Measurements from ENCODE around the gene RAVER1.
A peak's percentile ranks its signal among the peaks of the same experiment; 100 is the strongest.

The RAVER1 gene

DNA sequence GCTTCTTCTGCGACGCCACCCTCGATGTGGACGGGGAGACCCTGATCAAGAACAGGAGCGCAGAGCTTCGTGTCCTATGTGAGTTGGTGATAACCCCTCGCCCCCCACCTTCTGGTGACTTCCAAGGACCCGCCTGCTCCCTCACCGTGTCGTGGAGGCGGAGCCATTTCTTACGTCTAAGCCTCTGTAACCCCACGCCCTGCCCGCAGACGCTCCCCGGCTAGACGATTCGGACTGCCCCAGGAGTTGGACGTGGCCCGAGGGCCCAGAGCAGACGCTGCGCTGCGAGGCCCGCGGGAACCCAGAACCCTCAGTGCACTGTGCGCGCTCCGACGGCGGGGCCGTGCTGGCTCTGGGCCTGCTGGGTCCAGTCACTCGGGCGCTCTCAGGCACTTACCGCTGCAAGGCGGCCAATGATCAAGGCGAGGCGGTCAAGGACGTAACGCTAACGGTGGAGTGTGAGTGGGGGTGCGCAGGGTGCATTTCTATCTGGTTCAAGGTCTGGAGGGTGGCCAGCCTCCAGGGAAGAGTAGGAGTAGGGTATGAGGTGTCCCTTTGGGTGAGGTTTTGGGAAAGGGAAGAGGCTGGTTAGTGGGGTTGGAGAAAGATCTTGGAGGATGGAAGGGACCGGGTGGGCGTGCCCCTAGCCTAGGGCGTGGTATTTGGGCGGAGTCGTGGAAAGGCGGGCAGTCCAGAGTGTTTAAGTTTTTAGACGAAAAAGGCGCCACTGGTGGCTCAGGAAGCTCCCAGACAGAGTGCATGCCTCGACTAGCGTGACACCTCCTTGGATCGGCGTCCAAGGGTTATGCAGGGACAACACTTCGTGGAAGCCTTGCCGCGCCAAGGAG lies 40.3 kb downstream of the RAVER1 start:
- peak overlapping the region; percentile 69 for H3K27ac Mint-ChIP-seq
- peaks cover 77% of the 10 kb centered on the region for H3K27me3 Mint-ChIP-seq (ENCODE audit: low read depth)
- H3K4me1 Mint-ChIP-seq (ENCODE audit: low read depth) = peaks cover 40% of the 10 kb centered on the region
- H3K4me3 Mint-ChIP-seq = peak overlapping the region; percentile 46
- peaks cover 1% of the 10 kb centered on the region for H3K36me3 Mint-ChIP-seq (ENCODE audit: low read depth)
- H3K9me3 Mint-ChIP-seq = no peaks in the 10 kb centered on the region

DNA sequence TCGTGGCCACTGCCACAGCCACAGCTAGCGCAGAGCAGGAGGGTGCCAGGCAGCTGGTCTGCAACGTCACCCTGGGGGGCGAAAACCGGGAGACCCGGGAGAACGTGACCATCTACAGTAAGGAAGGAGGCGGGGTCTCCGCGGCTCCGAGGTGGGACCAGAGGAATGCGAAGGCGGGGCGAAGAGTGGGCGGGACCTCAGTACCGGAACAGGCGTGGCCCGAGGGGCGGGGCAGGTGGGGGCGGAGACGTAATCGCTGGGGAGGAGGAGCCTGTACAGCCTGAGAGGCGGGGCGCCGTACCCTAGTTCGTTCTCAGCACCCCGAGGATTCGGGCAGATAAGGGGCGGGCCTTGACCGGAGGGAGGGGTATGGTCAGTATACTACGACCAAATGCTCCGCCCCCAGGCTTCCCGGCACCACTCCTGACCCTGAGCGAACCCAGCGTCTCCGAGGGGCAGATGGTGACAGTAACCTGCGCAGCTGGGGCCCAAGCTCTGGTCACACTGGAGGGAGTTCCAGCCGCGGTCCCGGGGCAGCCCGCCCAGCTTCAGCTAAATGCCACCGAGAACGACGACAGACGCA lies 41.0 kb downstream of the RAVER1 start:
- Mint-ChIP-seq H3K36me3 (ENCODE audit: low read depth) (peaks cover 1% of the 10 kb centered on the region), H3K27me3 (ENCODE audit: low read depth) (peaks cover 84% of the 10 kb centered on the region), H3K27ac (peak overlapping the region; percentile 69), H3K9me3 (no peaks in the 10 kb centered on the region), H3K4me3 (peak overlapping the region; percentile 68), H3K4me1 (ENCODE audit: low read depth) (peaks cover 42% of the 10 kb centered on the region)

- Mint-ChIP-seq H3K4me1 (ENCODE audit: low read depth) (peaks cover 42% of the 10 kb centered on the region), H3K27ac (peak overlapping the region; percentile 59)
Measured at GRCh38 chr19:10291554-10292205, 41.6 kb downstream of the RAVER1 start.

DNA sequence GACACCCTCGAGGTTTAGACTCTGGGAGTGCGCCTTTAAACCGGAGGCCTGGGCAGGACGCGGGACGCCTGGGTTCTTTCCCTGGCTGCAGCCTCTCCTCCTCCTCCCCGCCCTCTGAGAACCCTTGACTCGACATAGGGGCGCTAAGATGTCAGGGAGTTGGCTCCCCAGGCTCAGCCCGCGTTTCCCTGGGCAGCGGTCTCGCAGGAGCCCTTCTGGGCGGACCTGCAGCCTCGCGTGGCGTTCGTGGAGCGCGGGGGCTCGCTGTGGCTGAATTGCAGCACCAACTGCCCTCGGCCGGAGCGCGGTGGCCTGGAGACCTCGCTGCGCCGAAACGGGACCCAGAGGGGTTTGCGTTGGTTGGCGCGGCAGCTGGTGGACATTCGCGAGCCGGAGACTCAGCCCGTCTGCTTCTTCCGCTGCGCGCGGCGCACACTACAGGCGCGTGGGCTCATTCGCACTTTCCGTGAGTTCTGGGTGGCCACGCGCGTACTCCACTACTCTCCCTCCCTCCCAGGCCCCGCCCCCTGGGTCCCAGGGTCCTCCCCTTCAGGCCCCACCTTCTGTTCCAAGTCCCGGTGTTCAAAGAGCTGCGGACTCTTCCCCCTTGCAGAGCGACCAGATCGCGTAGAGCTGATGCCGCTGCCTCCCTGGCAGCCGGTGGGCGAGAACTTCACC lies 42.3 kb downstream of the RAVER1 start:
- peak overlapping the region; percentile 84 for H3K27ac Mint-ChIP-seq
- H3K9me3 Mint-ChIP-seq = no peaks in the 10 kb centered on the region
- H3K4me3 Mint-ChIP-seq = peak overlapping the region; percentile 81
- H3K36me3 Mint-ChIP-seq (ENCODE audit: low read depth) = peaks cover 6% of the 10 kb centered on the region
- H3K27me3 Mint-ChIP-seq (ENCODE audit: low read depth) = peaks cover 80% of the 10 kb centered on the region
- H3K4me1 Mint-ChIP-seq (ENCODE audit: low read depth) = peaks cover 48% of the 10 kb centered on the region

More at GRCh38 chr19:10291554-10292205, 41.6 kb downstream of the RAVER1 start:
- peaks cover 82% of the 10 kb centered on the region for H3K27me3 Mint-ChIP-seq (ENCODE audit: low read depth)
- H3K9me3 Mint-ChIP-seq = no peaks in the 10 kb centered on the region
- H3K4me3 Mint-ChIP-seq = peak overlapping the region; percentile 81
- peaks cover 1% of the 10 kb centered on the region for H3K36me3 Mint-ChIP-seq (ENCODE audit: low read depth)

GRCh38 chr19:10290357-10290875 lies 42.9 kb downstream of the RAVER1 start:
- peaks cover 11% of the 10 kb centered on the region for H3K36me3 Mint-ChIP-seq (ENCODE audit: low read depth)
- H3K27me3 Mint-ChIP-seq (ENCODE audit: low read depth) = peaks cover 74% of the 10 kb centered on the region
- H3K4me3 Mint-ChIP-seq = peak overlapping the region; percentile 81
- peaks cover 48% of the 10 kb centered on the region for H3K4me1 Mint-ChIP-seq (ENCODE audit: low read depth)
- H3K9me3 Mint-ChIP-seq = no peaks in the 10 kb centered on the region
- peak overlapping the region; percentile 84 for H3K27ac Mint-ChIP-seq

- Mint-ChIP-seq H3K27ac (peak within 1 kb of the TSS; percentile 84), H3K36me3 (ENCODE audit: low read depth) (peaks cover 16% of the 10 kb centered on the region), H3K9me3 (no peaks in the 10 kb centered on the region), H3K4me1 (ENCODE audit: low read depth) (peaks cover 54% of the 10 kb centered on the region), H3K27me3 (ENCODE audit: low read depth) (peaks cover 71% of the 10 kb centered on the region), H3K4me3 (peak within 1 kb of the TSS; percentile 81)
Measured at GRCh38 chr19:10289836-10290356, 43.4 kb downstream of the RAVER1 start, which contains the start of gene ICAM5. TSS of gene ICAM5 (plus strand) at chr19:10289952. CDS start at chr19:10290044, 92 bp downstream.

GRCh38 chr19:10289167-10289835 lies 44.0 kb downstream of the RAVER1 start:
- Mint-ChIP-seq H3K4me1 (ENCODE audit: low read depth) (peaks cover 57% of the 10 kb centered on the region), H3K27me3 (ENCODE audit: low read depth) (peaks cover 65% of the 10 kb centered on the region), H3K9me3 (no peaks in the 10 kb centered on the region), H3K27ac (peak overlapping the region; percentile 15), H3K4me3 (peak overlapping the region; percentile 66), H3K36me3 (ENCODE audit: low read depth) (peaks cover 20% of the 10 kb centered on the region)

DNA sequence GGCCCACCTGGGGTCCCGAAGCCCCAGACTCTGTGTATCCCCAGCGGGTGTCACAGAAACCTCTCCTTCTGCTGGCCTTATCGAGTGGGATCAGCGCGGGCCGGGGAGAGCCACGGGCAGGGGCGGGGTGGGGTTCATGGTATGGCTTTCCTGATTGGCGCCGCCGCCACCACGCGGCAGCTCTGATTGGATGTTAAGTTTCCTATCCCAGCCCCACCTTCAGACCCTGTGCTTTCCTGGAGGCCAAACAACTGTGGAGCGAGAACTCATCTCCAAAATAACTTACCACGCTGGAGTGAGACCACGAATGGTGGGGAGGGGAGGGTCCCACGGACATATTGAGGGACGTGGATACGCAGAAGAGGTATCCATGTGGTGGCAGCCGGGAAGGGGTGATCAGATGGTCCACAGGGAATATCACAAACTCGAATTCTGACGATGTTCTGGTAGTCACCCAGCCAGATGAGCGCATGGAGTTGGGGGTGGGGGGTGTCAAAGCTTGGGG lies 44.6 kb downstream of the RAVER1 start:
- peak overlapping the region; percentile 66 for H3K4me3 Mint-ChIP-seq
- no peaks in the 10 kb centered on the region for H3K9me3 Mint-ChIP-seq
- peaks cover 59% of the 10 kb centered on the region for H3K27me3 Mint-ChIP-seq (ENCODE audit: low read depth)
- peaks cover 24% of the 10 kb centered on the region for H3K36me3 Mint-ChIP-seq (ENCODE audit: low read depth)
- peak overlapping the region; percentile 72 for H3K27ac Mint-ChIP-seq
- peaks cover 57% of the 10 kb centered on the region for H3K4me1 Mint-ChIP-seq (ENCODE audit: low read depth)

DNA sequence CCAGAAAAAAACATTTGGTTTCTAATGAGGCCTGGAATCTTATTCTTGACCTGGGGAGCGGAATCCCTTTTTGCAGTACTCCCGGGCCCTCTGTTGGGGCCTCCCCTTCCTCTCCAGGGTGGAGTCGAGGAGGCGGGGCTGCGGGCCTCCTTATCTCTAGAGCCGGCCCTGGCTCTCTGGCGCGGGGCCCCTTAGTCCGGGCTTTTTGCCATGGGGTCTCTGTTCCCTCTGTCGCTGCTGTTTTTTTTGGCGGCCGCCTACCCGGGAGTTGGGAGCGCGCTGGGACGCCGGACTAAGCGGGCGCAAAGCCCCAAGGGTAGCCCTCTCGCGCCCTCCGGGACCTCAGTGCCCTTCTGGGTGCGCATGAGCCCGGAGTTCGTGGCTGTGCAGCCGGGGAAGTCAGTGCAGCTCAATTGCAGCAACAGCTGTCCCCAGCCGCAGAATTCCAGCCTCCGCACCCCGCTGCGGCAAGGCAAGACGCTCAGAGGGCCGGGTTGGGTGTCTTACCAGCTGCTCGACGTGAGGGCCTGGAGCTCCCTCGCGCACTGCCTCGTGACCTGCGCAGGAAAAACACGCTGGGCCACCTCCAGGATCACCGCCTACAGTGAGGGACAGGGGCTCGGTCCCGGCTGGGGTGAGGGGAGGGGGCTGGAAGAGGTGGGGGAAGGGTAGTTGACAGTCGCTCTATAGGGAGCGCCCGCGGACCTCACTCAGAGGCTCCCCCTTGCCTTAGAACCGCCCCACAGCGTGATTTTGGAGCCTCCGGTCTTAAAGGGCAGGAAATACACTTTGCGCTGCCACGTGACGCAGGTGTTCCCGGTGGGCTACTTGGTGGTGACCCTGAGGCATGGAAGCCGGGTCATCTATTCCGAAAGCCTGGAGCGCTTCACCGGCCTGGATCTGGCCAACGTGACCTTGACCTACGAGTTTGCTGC lies 46.3 kb downstream of the RAVER1 start, which contains the start of gene ICAM4:
ICAM4 (plus strand) TSS at position 153 of the 935 bp plus-strand sequence; CDS start at position 211, 58 bp downstream.
- Mint-ChIP-seq H3K36me3 (ENCODE audit: low read depth) (peaks cover 30% of the 10 kb centered on the region), H3K27me3 (ENCODE audit: low read depth) (peaks cover 43% of the 10 kb centered on the region), H3K27ac (peak within 1 kb of the TSS; percentile 49), H3K4me3 (peak within 1 kb of the TSS; percentile 65), H3K9me3 (no peaks in the 10 kb centered on the region), H3K4me1 (ENCODE audit: low read depth) (peaks cover 49% of the 10 kb centered on the region)

DNA sequence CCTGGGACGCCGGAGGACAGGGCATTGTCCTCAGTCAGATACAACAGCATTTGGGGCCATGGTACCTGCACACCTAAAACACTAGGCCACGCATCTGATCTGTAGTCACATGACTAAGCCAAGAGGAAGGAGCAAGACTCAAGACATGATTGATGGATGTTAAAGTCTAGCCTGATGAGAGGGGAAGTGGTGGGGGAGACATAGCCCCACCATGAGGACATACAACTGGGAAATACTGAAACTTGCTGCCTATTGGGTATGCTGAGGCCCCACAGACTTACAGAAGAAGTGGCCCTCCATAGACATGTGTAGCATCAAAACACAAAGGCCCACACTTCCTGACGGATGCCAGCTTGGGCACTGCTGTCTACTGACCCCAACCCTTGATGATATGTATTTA lies 47.9 kb downstream of the RAVER1 start:
- Mint-ChIP-seq H3K4me3 (peak overlapping the region; percentile 0), H3K36me3 (ENCODE audit: low read depth) (peaks cover 31% of the 10 kb centered on the region), H3K27me3 (ENCODE audit: low read depth) (peaks cover 26% of the 10 kb centered on the region), H3K9me3 (no peaks in the 10 kb centered on the region), H3K27ac (no peak overlapping the region), H3K4me1 (ENCODE audit: low read depth) (peaks cover 38% of the 10 kb centered on the region)

- H3K4me1 Mint-ChIP-seq (ENCODE audit: low read depth) = peaks cover 37% of the 10 kb centered on the region
- no peaks in the 10 kb centered on the region for H3K9me3 Mint-ChIP-seq
- H3K27me3 Mint-ChIP-seq (ENCODE audit: low read depth) = peaks cover 21% of the 10 kb centered on the region
- peaks cover 34% of the 10 kb centered on the region for H3K36me3 Mint-ChIP-seq (ENCODE audit: low read depth)
- no peak overlapping the region for H3K27ac Mint-ChIP-seq
- H3K4me3 Mint-ChIP-seq = peak overlapping the region; percentile 0
Measured at GRCh38 chr19:10284960-10285278, 48.4 kb downstream of the RAVER1 start.

DNA sequence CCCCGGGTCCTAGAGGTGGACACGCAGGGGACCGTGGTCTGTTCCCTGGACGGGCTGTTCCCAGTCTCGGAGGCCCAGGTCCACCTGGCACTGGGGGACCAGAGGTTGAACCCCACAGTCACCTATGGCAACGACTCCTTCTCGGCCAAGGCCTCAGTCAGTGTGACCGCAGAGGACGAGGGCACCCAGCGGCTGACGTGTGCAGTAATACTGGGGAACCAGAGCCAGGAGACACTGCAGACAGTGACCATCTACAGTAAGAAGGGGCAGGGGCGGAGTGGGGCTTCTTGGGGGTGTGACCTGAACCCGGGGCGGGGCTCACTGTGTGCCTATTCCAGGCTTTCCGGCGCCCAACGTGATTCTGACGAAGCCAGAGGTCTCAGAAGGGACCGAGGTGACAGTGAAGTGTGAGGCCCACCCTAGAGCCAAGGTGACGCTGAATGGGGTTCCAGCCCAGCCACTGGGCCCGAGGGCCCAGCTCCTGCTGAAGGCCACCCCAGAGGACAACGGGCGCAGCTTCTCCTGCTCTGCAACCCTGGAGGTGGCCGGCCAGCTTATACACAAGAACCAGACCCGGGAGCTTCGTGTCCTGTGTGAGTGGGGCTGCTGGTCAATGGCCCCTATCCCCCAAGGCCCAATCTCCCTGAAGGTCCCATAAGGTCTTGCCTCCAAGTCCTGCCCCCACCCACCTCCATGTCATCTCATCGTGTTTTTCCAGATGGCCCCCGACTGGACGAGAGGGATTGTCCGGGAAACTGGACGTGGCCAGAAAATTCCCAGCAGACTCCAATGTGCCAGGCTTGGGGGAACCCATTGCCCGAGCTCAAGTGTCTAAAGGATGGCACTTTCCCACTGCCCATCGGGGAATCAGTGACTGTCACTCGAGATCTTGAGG lies 49.0 kb downstream of the RAVER1 start:
- Mint-ChIP-seq H3K4me3 (no peak overlapping the region), H3K9me3 (no peaks in the 10 kb centered on the region), H3K4me1 (ENCODE audit: low read depth) (peaks cover 39% of the 10 kb centered on the region), H3K36me3 (ENCODE audit: low read depth) (peaks cover 37% of the 10 kb centered on the region), H3K27ac (no peak overlapping the region), H3K27me3 (ENCODE audit: low read depth) (peaks cover 18% of the 10 kb centered on the region)
